Measurements from ENCODE around the gene ADM2. TPM values are rescaled to one million over a fixed set of nuclear protein-coding genes. Genes with fewer than 3 reads are reported as not detected.
"Not testable (repeated sequence)": the region's sequence is repeated elsewhere in the genome, so short reads cannot be mapped to it uniquely, and the experiment has no call there.

The ADM2 gene
- total RNA-seq (1 to 10 TPM; 3.4 to 3.5 TPM), polyA plus RNA-seq (0.24 TPM)

- peaks cover 7 to 8% (median 7%) of the 10 kb centered on the region in 3 donors for H3K4me1 Mint-ChIP-seq
- H3K27ac Mint-ChIP-seq: peak within 1 kb of the TSS in 2 of 8 donors; percentile 62 to 78
- Histone ChIP-seq H3K9me3 (ENCODE audit: low read length) (no peaks in the 10 kb centered on the region), H3K4me1 (ENCODE audit: insufficient read depth, low read length) (no peaks in the 10 kb centered on the region), H3K4me3 (ENCODE audit: low read length) (peak within 1 kb of the TSS; percentile 47), H3K36me3 (ENCODE audit: insufficient read depth, low read length) (no peaks in the 10 kb centered on the region), H3K27ac (ENCODE audit: low read depth, low read length) (no peak within 1 kb of the TSS), H3K27me3 (ENCODE audit: insufficient read depth, low read length, poor library complexity, severe bottlenecking) (no peaks in the 10 kb centered on the region)
- peak; percentile 56 to 79 (median 62) for DNase-seq
- ChIA-PET CTCF (interaction anchor here (2.1 kb wide), 1 partner anchor 44 kb away, joined by 5 read pairs; the partner anchor contains the start of gene SCO2), POLR2A (interaction anchor here (0.7 to 1.0 kb wide), 2 partner anchors 11 to 44 kb away, joined by 5 to 6 read pairs; partner anchors contain the start of gene SCO2)
- H3K4me3 Mint-ChIP-seq: peak within 1 kb of the TSS; percentile 70 to 85 (median 72)
- no peaks in the 10 kb centered on the region for H3K9me3 Mint-ChIP-seq
- H3K27me3 Mint-ChIP-seq: peaks cover 4 to 11% of the 10 kb centered on the region in 2 donors
- H3K36me3 Mint-ChIP-seq: no peaks in the 10 kb centered on the region
Measured at GRCh38 chr22:50481440-50482106, at the start of gene ADM2. Gene ADM2, plus strand, starts transcription at chr22:50481543. Its CDS starts 305 bp downstream, at chr22:50481848.

- peaks cover 0 to 2% of the 10 kb centered on the region in 2 donors for H3K27me3 Mint-ChIP-seq
- no peak for DNase-seq
- Histone ChIP-seq H3K9me3 (ENCODE audit: low read length) (no peaks in the 10 kb centered on the region), H3K27ac (ENCODE audit: low read depth, low read length) (no peak overlapping the region), H3K36me3 (ENCODE audit: insufficient read depth, low read length) (peaks cover 37% of the 10 kb centered on the region), H3K4me1 (ENCODE audit: insufficient read depth, low read length) (no peaks in the 10 kb centered on the region), H3K4me3 (ENCODE audit: low read length) (no peak overlapping the region), H3K27me3 (ENCODE audit: insufficient read depth, low read length, poor library complexity, severe bottlenecking) (no peaks in the 10 kb centered on the region)
- POLR2A ChIA-PET: no interaction called here
- CTCF ChIA-PET: no interaction called here
- H3K9me3 Mint-ChIP-seq: no peaks in the 10 kb centered on the region
- peaks cover 0 to 2% (median 0%) of the 10 kb centered on the region in 3 donors for H3K4me1 Mint-ChIP-seq
- H3K4me3 Mint-ChIP-seq: no peak overlapping the region
- peaks cover 0 to 69% (median 4%) of the 10 kb centered on the region in 3 donors for H3K36me3 Mint-ChIP-seq
- H3K27ac Mint-ChIP-seq: peak overlapping the region in 1 of 8 donors; percentile 69
Measured at GRCh38 chr22:50432131-50432876, 49.0 kb upstream of the ADM2 start.

- H3K4me1 Mint-ChIP-seq; H3K4me3 ChIP-seq (ENCODE audit: low read length); H3K9me3 Mint-ChIP-seq; CTCF ChIA-PET; POLR2A ChIA-PET; H3K27ac Mint-ChIP-seq; H3K27ac ChIP-seq (ENCODE audit: low read depth, low read length); H3K27me3 Mint-ChIP-seq; H3K9me3 ChIP-seq (ENCODE audit: low read length); H3K4me3 Mint-ChIP-seq; DNase-seq; H3K27me3 ChIP-seq (ENCODE audit: insufficient read depth, low read length, poor library complexity, severe bottlenecking); H3K4me1 ChIP-seq (ENCODE audit: insufficient read depth, low read length): not testable (repeated sequence)
- H3K36me3 Mint-ChIP-seq: peaks cover 0 to 75% (median 4%) of the 10 kb centered on the region in 3 donors
- H3K36me3 ChIP-seq (ENCODE audit: insufficient read depth, low read length): peaks cover 37% of the 10 kb centered on the region
Measured at GRCh38 chr22:50432877-50433510, 48.3 kb upstream of the ADM2 start.

GRCh38 chr22:50434849-50435248 lies 46.5 kb upstream of the ADM2 start:
- no peaks in the 10 kb centered on the region for H3K4me1 ChIP-seq (ENCODE audit: insufficient read depth, low read length)
- POLR2A ChIA-PET: no interaction called here
- no peak overlapping the region for H3K4me3 Mint-ChIP-seq
- no peak for DNase-seq
- H3K27ac Mint-ChIP-seq: peak overlapping the region in 3 of 8 donors; percentile 19 to 89 (median 77)
- CTCF ChIA-PET: no interaction called here
- H3K36me3 Mint-ChIP-seq: peaks cover 0 to 75% (median 2%) of the 10 kb centered on the region in 3 donors
- no peaks in the 10 kb centered on the region for H3K9me3 ChIP-seq (ENCODE audit: low read length)
- no peak overlapping the region for H3K4me3 ChIP-seq (ENCODE audit: low read length)
- no peaks in the 10 kb centered on the region for H3K4me1 Mint-ChIP-seq
- H3K36me3 ChIP-seq (ENCODE audit: insufficient read depth, low read length): peaks cover 26% of the 10 kb centered on the region
- no peaks in the 10 kb centered on the region for H3K9me3 Mint-ChIP-seq
- H3K27me3 ChIP-seq (ENCODE audit: insufficient read depth, low read length, poor library complexity, severe bottlenecking): no peaks in the 10 kb centered on the region
- H3K27ac ChIP-seq (ENCODE audit: low read depth, low read length): no peak overlapping the region
- H3K27me3 Mint-ChIP-seq: peaks cover 0 to 2% of the 10 kb centered on the region in 2 donors

GRCh38 chr22:50435291-50436014 lies 45.9 kb upstream of the ADM2 start:
- POLR2A ChIA-PET: no interaction called here
- DNase-seq: no peak
- Mint-ChIP-seq H3K36me3 (peaks cover 0 to 73% (median 2%) of the 10 kb centered on the region in 3 donors), H3K27me3 (peaks cover 0 to 2% of the 10 kb centered on the region in 2 donors), H3K4me1 (no peaks in the 10 kb centered on the region), H3K27ac (peak overlapping the region in 3 of 8 donors; percentile 19 to 89 (median 77)), H3K9me3 (no peaks in the 10 kb centered on the region), H3K4me3 (no peak overlapping the region)
- Histone ChIP-seq H3K27ac (ENCODE audit: low read depth, low read length) (no peak overlapping the region), H3K36me3 (ENCODE audit: insufficient read depth, low read length) (peaks cover 24% of the 10 kb centered on the region), H3K4me1 (ENCODE audit: insufficient read depth, low read length) (no peaks in the 10 kb centered on the region), H3K4me3 (ENCODE audit: low read length) (no peak overlapping the region), H3K9me3 (ENCODE audit: low read length) (no peaks in the 10 kb centered on the region), H3K27me3 (ENCODE audit: insufficient read depth, low read length, poor library complexity, severe bottlenecking) (no peaks in the 10 kb centered on the region)
- CTCF ChIA-PET: no interaction called here

- H3K4me3 ChIP-seq (ENCODE audit: low read length): no peak overlapping the region
- POLR2A ChIA-PET: no interaction called here
- no peak for DNase-seq
- no peaks in the 10 kb centered on the region for H3K4me1 Mint-ChIP-seq
- H3K27me3 ChIP-seq (ENCODE audit: insufficient read depth, low read length, poor library complexity, severe bottlenecking): no peaks in the 10 kb centered on the region
- H3K9me3 ChIP-seq (ENCODE audit: low read length): no peaks in the 10 kb centered on the region
- peaks cover 0 to 2% of the 10 kb centered on the region in 2 donors for H3K27me3 Mint-ChIP-seq
- H3K4me1 ChIP-seq (ENCODE audit: insufficient read depth, low read length): no peaks in the 10 kb centered on the region
- no peak overlapping the region for H3K4me3 Mint-ChIP-seq
- no peaks in the 10 kb centered on the region for H3K9me3 Mint-ChIP-seq
- CTCF ChIA-PET: no interaction called here
- peak overlapping the region in 1 of 8 donors; percentile 14 for H3K27ac Mint-ChIP-seq
- peaks cover 0 to 69% (median 2%) of the 10 kb centered on the region in 3 donors for H3K36me3 Mint-ChIP-seq
- H3K36me3 ChIP-seq (ENCODE audit: insufficient read depth, low read length): peaks cover 17% of the 10 kb centered on the region
- H3K27ac ChIP-seq (ENCODE audit: low read depth, low read length): no peak overlapping the region
Measured at GRCh38 chr22:50436015-50436830, 45.1 kb upstream of the ADM2 start.

GRCh38 chr22:50436841-50437341 lies 44.5 kb upstream of the ADM2 start:
- Mint-ChIP-seq H3K9me3 (no peaks in the 10 kb centered on the region), H3K27ac (peak overlapping the region in 1 of 8 donors; percentile 14), H3K4me3 (no peak overlapping the region), H3K36me3 (peaks cover 0 to 66% (median 2%) of the 10 kb centered on the region in 3 donors), H3K27me3 (no peaks in the 10 kb centered on the region), H3K4me1 (no peaks in the 10 kb centered on the region)
- Histone ChIP-seq H3K27ac (ENCODE audit: low read depth, low read length) (no peak overlapping the region), H3K36me3 (ENCODE audit: insufficient read depth, low read length) (peaks cover 11% of the 10 kb centered on the region), H3K9me3 (ENCODE audit: low read length) (no peaks in the 10 kb centered on the region), H3K27me3 (ENCODE audit: insufficient read depth, low read length, poor library complexity, severe bottlenecking) (no peaks in the 10 kb centered on the region), H3K4me3 (ENCODE audit: low read length) (no peak overlapping the region), H3K4me1 (ENCODE audit: insufficient read depth, low read length) (no peaks in the 10 kb centered on the region)
- CTCF ChIA-PET: no interaction called here
- no peak for DNase-seq
- POLR2A ChIA-PET: no interaction called here

Measured in CD8-positive, alpha-beta memory T cell (primary cell).